T follicular helper cell (primary cell): Measurements from ENCODE around the gene MARCHF6.
"Not testable (repeated sequence)": the region's sequence is repeated elsewhere in the genome, so short reads cannot be mapped to it uniquely, and the experiment has no call there.

Experiments used
- DNase-seq: peaks from one replicate; pipeline ENCODE4 v3.0.0-alpha.2; 2020; ENCODE audit warnings: low read depth

MARCHF6 gene

GRCh38 chr5:10381803-10382202 is 28.3 kb downstream of the MARCHF6 start:
- no peak for DNase-seq

GRCh38 chr5:10384483-10384882 is 31.0 kb downstream of the MARCHF6 start:
- no peak for DNase-seq

- no peak for DNase-seq
Measured at GRCh38 chr5:10387690-10388089, 34.2 kb downstream of the MARCHF6 start.

GRCh38 chr5:10391130-10391529 is 37.6 kb downstream of the MARCHF6 start:
- no peak for DNase-seq

GRCh38 chr5:10392567-10393328 is 39.3 kb downstream of the MARCHF6 start:
- not testable (repeated sequence) for DNase-seq

- DNase-seq, result no peak
Measured at GRCh38 chr5:10393491-10393890, 40.0 kb downstream of the MARCHF6 start.

- DNase-seq, result no peak
Measured at GRCh38 chr5:10396552-10396951, 43.1 kb downstream of the MARCHF6 start.

GRCh38 chr5:10399839-10400238 is 46.3 kb downstream of the MARCHF6 start:
- DNase-seq, result no peak

GRCh38 chr5:10400411-10400810 is 46.9 kb downstream of the MARCHF6 start:
- DNase-seq, result no peak

- no peak for DNase-seq
Measured at GRCh38 chr5:10400831-10401230, 47.3 kb downstream of the MARCHF6 start.

- no peak for DNase-seq
Measured at GRCh38 chr5:10401498-10401897, 48.0 kb downstream of the MARCHF6 start.
